ENCODE data around the gene NFKBIZ.
"Not testable (repeated sequence)": the region's sequence is repeated elsewhere in the genome, so short reads cannot be mapped to it uniquely, and the experiment has no call there.

NFKBIZ gene

DNA sequence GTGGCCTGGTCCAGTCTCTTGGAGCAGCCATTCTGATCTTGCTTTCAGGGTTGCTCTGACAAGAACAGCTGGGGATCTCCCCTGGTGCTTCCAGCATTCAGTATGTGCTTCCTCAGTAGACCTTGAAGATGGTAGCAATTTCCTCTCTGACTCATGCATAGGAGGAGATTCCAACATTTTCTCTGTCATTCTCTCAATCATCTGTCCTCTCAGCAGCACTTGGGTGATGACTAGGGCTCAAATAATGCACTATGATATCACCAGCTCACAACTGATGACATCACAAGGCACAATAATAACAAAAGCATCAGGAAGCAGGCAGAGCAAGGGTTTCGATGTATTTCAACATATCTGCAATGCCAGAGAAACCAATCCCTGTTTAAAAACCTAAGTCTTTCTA is 52.7 kb downstream of the NFKBIZ start:
- peak; percentile 97 for DNase-seq (ENCODE audit: low read depth)
- no peak overlapping the region for H3K4me3 ChIP-seq (ENCODE audit: control insufficient read depth, low read depth, low read length)
- TF ChIP-seq, protein P1, sequence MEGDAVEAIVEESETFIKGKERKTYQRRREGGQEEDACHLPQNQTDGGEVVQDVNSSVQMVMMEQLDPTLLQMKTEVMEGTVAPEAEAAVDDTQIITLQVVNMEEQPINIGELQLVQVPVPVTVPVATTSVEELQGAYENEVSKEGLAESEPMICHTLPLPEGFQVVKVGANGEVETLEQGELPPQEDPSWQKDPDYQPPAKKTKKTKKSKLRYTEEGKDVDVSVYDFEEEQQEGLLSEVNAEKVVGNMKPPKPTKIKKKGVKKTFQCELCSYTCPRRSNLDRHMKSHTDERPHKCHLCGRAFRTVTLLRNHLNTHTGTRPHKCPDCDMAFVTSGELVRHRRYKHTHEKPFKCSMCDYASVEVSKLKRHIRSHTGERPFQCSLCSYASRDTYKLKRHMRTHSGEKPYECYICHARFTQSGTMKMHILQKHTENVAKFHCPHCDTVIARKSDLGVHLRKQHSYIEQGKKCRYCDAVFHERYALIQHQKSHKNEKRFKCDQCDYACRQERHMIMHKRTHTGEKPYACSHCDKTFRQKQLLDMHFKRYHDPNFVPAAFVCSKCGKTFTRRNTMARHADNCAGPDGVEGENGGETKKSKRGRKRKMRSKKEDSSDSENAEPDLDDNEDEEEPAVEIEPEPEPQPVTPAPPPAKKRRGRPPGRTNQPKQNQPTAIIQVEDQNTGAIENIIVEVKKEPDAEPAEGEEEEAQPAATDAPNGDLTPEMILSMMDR (conservative IDR thresholded peaks at IDR 0.05; ENCODE audit: control insufficient read depth, insufficient read depth, low read depth, low read length): no peak

GRCh38 chr3:101903451-101903871 is 54.1 kb downstream of the NFKBIZ start:
- no peak overlapping the region for H3K4me3 ChIP-seq (ENCODE audit: control insufficient read depth, low read depth, low read length)
- TF ChIP-seq, protein P1 (conservative IDR thresholded peaks at IDR 0.05; ENCODE audit: control insufficient read depth, insufficient read depth, low read depth, low read length): no peak
- peak; percentile 37 for DNase-seq (ENCODE audit: low read depth)

DNA sequence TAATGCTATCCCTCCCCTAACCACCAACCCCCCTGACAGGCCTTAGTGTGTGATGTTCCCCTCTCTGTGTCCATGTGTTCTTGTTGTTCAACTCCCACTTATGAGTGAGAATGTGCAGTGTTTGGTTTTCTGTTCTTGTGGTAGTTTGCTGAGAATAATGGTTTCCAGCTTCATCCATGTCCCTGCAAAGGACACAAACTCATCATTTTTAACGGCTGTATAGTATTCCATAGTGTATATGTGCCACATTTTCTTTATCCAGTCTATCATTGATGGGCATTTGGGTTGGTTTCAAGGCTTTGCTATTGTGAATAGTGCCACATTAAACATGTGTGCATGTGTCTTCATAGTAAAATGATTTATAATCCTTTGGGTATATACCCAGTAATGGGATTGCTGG is 56.3 kb downstream of the NFKBIZ start:
- not testable (repeated sequence) for H3K4me3 ChIP-seq (ENCODE audit: control insufficient read depth, low read depth, low read length); DNase-seq (ENCODE audit: low read depth)
